Occipital lobe (tissue), 2 donors: Measurements from ENCODE around the gene TBC1D5. TPM values are rescaled to one million over a fixed set of nuclear protein-coding genes. Genes with fewer than 3 reads are reported as not detected.
"Not testable (repeated sequence)": the region's sequence is repeated elsewhere in the genome, so short reads cannot be mapped to it uniquely, and the experiment has no call there.

Source experiments
- DNase-seq: peaks from one replicate; lab custom pipeline; 2025; lab: John Stamatoyannopoulos, UW
- total RNA-seq: library from RNA; depleted of rRNA; stranded (reverse); fragments of >200 nt; gene quantifications from one replicate; pipeline ENCODE4 v1.2.3, GENCODE V29; 2014

TBC1D5 gene
- total RNA-seq, 1 donor from 2014 or later: 110 TPM

- no peak for DNase-seq
Measured at GRCh38 chr3:17551333-17551732, 191.1 kb downstream of the TBC1D5 start.

- DNase-seq: no peak
Measured at GRCh38 chr3:17550624-17551023, 191.8 kb downstream of the TBC1D5 start.

GRCh38 chr3:17546500-17547255 lies 195.8 kb downstream of the TBC1D5 start:
- no peak for DNase-seq

- DNase-seq: no peak
Measured at GRCh38 chr3:17544632-17545031, 197.8 kb downstream of the TBC1D5 start.

GRCh38 chr3:17542591-17542990 lies 199.8 kb downstream of the TBC1D5 start:
- no peak for DNase-seq

- DNase-seq: no peak
Measured at GRCh38 chr3:17539436-17539835, 203.0 kb downstream of the TBC1D5 start.

- no peak for DNase-seq
Measured at GRCh38 chr3:17535274-17535673, 207.2 kb downstream of the TBC1D5 start.

- not testable (repeated sequence) for DNase-seq
Measured at GRCh38 chr3:17532446-17532845, 210.0 kb downstream of the TBC1D5 start.

- no peak for DNase-seq
Measured at GRCh38 chr3:17529677-17530076, 212.8 kb downstream of the TBC1D5 start.

- DNase-seq: no peak
Measured at GRCh38 chr3:17518189-17519059, 224.0 kb downstream of the TBC1D5 start.

GRCh38 chr3:17515445-17516234 lies 226.8 kb downstream of the TBC1D5 start:
- DNase-seq: no peak

GRCh38 chr3:17514597-17514996 lies 227.8 kb downstream of the TBC1D5 start:
- DNase-seq: no peak

- no peak for DNase-seq
Measured at GRCh38 chr3:17510265-17510664, 232.2 kb downstream of the TBC1D5 start.

GRCh38 chr3:17508180-17508752 lies 234.2 kb downstream of the TBC1D5 start:
- no peak for DNase-seq

GRCh38 chr3:17507480-17507879 lies 235.0 kb downstream of the TBC1D5 start:
- no peak for DNase-seq

- DNase-seq: no peak
Measured at GRCh38 chr3:17505856-17506255, 236.6 kb downstream of the TBC1D5 start.

- no peak for DNase-seq
Measured at GRCh38 chr3:17501745-17502144, 240.7 kb downstream of the TBC1D5 start.

GRCh38 chr3:17500618-17501017 lies 241.8 kb downstream of the TBC1D5 start:
- no peak for DNase-seq

GRCh38 chr3:17494117-17494809 lies 248.2 kb downstream of the TBC1D5 start:
- DNase-seq: no peak

- no peak for DNase-seq
Measured at GRCh38 chr3:17491601-17492000, 250.8 kb downstream of the TBC1D5 start.

GRCh38 chr3:17491190-17491589 lies 251.2 kb downstream of the TBC1D5 start:
- DNase-seq: not testable (repeated sequence)
